HG02759 (cell line): ENCODE measurements around the gene INPP4A.
A peak's percentile ranks its signal among the peaks of the same experiment; 100 is the strongest.

Experiments used
- ATAC-seq: cut with Tn5 transposase; IDR thresholded peaks from one replicate; pipeline ENCODE4 v1.9.1; 2021; ENCODE audit warnings: mild to moderate bottlenecking, moderate library complexity; ENCODE audit not compliant: unreplicated experiment

INPP4A gene

GRCh38 chr2:98473995-98474780, 29.5 kb downstream of the INPP4A start:
- ATAC-seq, result no peak

GRCh38 chr2:98474979-98475632, 30.4 kb downstream of the INPP4A start:
- no peak for ATAC-seq

GRCh38 chr2:98476192-98476868, 31.7 kb downstream of the INPP4A start:
- peak; percentile 52 for ATAC-seq

GRCh38 chr2:98477036-98477435, 32.4 kb downstream of the INPP4A start:
- no peak for ATAC-seq

- ATAC-seq, result no peak
These were observed 32.8 kb downstream of the INPP4A start for GRCh38 chr2:98477506-98477905.

- no peak for ATAC-seq
These were observed 33.5 kb downstream of the INPP4A start for GRCh38 chr2:98478088-98478551.

GRCh38 chr2:98478907-98479306, 34.2 kb downstream of the INPP4A start:
- no peak for ATAC-seq

- ATAC-seq, result no peak
These were observed 34.7 kb downstream of the INPP4A start for GRCh38 chr2:98479371-98479770.

- ATAC-seq, result peak; percentile 31
These were observed 35.4 kb downstream of the INPP4A start for GRCh38 chr2:98479959-98480524.

GRCh38 chr2:98480598-98480997, 35.9 kb downstream of the INPP4A start:
- ATAC-seq, result no peak

- no peak for ATAC-seq
These were observed 37.7 kb downstream of the INPP4A start for GRCh38 chr2:98482362-98482761.

- ATAC-seq, result peak; percentile 73
These were observed 38.7 kb downstream of the INPP4A start for GRCh38 chr2:98483257-98483861.

- ATAC-seq, result no peak
These were observed 39.5 kb downstream of the INPP4A start for GRCh38 chr2:98484121-98484557.

GRCh38 chr2:98484652-98485452, 40.2 kb downstream of the INPP4A start:
- no peak for ATAC-seq

GRCh38 chr2:98485453-98485755, 40.7 kb downstream of the INPP4A start:
- no peak for ATAC-seq

GRCh38 chr2:98486374-98486981, 41.8 kb downstream of the INPP4A start:
- no peak for ATAC-seq

GRCh38 chr2:98487101-98487805, 42.6 kb downstream of the INPP4A start:
- no peak for ATAC-seq

- peak; percentile 55 for ATAC-seq
These were observed 43.1 kb downstream of the INPP4A start for GRCh38 chr2:98487806-98488189.

- ATAC-seq, result no peak
These were observed 43.6 kb downstream of the INPP4A start for GRCh38 chr2:98488252-98488651.
